Measurements from ENCODE around the gene SRGAP1. TPM values are rescaled to one million over a fixed set of nuclear protein-coding genes. Genes with fewer than 3 reads are reported as not detected.

SRGAP1 gene
- total and polyA plus RNA-seq, 8 donors, result 2.5 to 13.3 (median 7.5) TPM

GRCh38 chr12:64093689-64094088 is 249.2 kb downstream of the SRGAP1 start:
- no peak overlapping the region for H3K4me3 ChIP-seq
- DNase-seq (no peak), FAIRE-seq (no peak), ATAC-seq (no peak)
- intact Hi-C loops (cut with DNase I), result no loop called here
- H3K4me1 ChIP-seq, result peaks cover 6 to 22% (median 21%) of the 10 kb centered on the region in 3 donors
- 94% methylated on average over 3 of the region's 3 CpGs for WGBS, 2 donors
- H3K27ac ChIP-seq, result no peak overlapping the region
- no peaks in the 10 kb centered on the region for H3K27me3 ChIP-seq
- no peak for TF ChIP-seq CTCF (IDR thresholded peaks at IDR 0.05)
- H3K9me3 ChIP-seq, result no peaks in the 10 kb centered on the region
- H3K36me3 ChIP-seq, result no peaks in the 10 kb centered on the region

- Histone ChIP-seq H3K4me3 (no peak overlapping the region), H3K9me3 (no peaks in the 10 kb centered on the region), H3K27ac (peak overlapping the region in 2 of 4 donors; percentile 9 to 35), H3K27me3 (no peaks in the 10 kb centered on the region), H3K36me3 (no peaks in the 10 kb centered on the region), H3K4me1 (peaks cover 0 to 11% (median 0%) of the 10 kb centered on the region in 3 donors)
- DNase-seq (no peak), ATAC-seq (peak in 2 of 4 donors; percentile 45 to 56), FAIRE-seq (no peak)
- TF ChIP-seq CTCF (IDR thresholded peaks at IDR 0.05), result no peak
- intact Hi-C loops (cut with DNase I), result no loop called here
- WGBS, 2 donors, result 39% methylated on average over 4 of the region's 4 CpGs
Measured at GRCh38 chr12:64097366-64098105, 253.0 kb downstream of the SRGAP1 start.

GRCh38 chr12:64098709-64099354 is 254.3 kb downstream of the SRGAP1 start:
- intact Hi-C loops (cut with DNase I), result no loop called here
- DNase-seq, result peak in 2 of 6 donors; percentile 25 to 30
- no peaks in the 10 kb centered on the region for H3K27me3 ChIP-seq
- WGBS, 2 donors, result 48 to 61% methylated on average over 2 of the region's 2 CpGs
- H3K4me1 ChIP-seq, result peaks cover 0 to 11% (median 0%) of the 10 kb centered on the region in 3 donors
- ATAC-seq, result peak; percentile 43 to 68 (median 56)
- H3K36me3 ChIP-seq, result no peaks in the 10 kb centered on the region
- no peak for TF ChIP-seq CTCF (IDR thresholded peaks at IDR 0.05)
- H3K4me3 ChIP-seq, result no peak overlapping the region
- no peaks in the 10 kb centered on the region for H3K9me3 ChIP-seq
- FAIRE-seq, result no peak
- H3K27ac ChIP-seq, result no peak overlapping the region

GRCh38 chr12:64099397-64099796 is 254.9 kb downstream of the SRGAP1 start:
- H3K4me3 ChIP-seq, result no peak overlapping the region
- H3K36me3 ChIP-seq, result no peaks in the 10 kb centered on the region
- H3K27me3 ChIP-seq, result no peaks in the 10 kb centered on the region
- FAIRE-seq (no peak), DNase-seq (no peak), ATAC-seq (peak in 2 of 4 donors; percentile 42 to 46)
- no peak for TF ChIP-seq CTCF (IDR thresholded peaks at IDR 0.05)
- no peak overlapping the region for H3K27ac ChIP-seq
- intact Hi-C loops (cut with DNase I), result no loop called here
- H3K4me1 ChIP-seq, result peaks cover 0 to 11% (median 0%) of the 10 kb centered on the region in 3 donors
- WGBS, 2 donors, result 78 to 80% methylated on average over 5 of the region's 5 CpGs
- H3K9me3 ChIP-seq, result no peaks in the 10 kb centered on the region

- 91 to 96% methylated on average over 4 of the region's 4 CpGs for WGBS, 2 donors
Measured at GRCh38 chr12:64102339-64102738, 257.8 kb downstream of the SRGAP1 start.

More at GRCh38 chr12:64102339-64102738, 257.8 kb downstream of the SRGAP1 start:
- Histone ChIP-seq H3K27ac (no peak overlapping the region), H3K36me3 (no peaks in the 10 kb centered on the region), H3K9me3 (no peaks in the 10 kb centered on the region), H3K27me3 (no peaks in the 10 kb centered on the region), H3K4me3 (no peak overlapping the region), H3K4me1 (peaks cover 0 to 11% (median 0%) of the 10 kb centered on the region in 3 donors)
- ATAC-seq (no peak), DNase-seq (no peak), FAIRE-seq (no peak)
- TF ChIP-seq CTCF (IDR thresholded peaks at IDR 0.05), result no peak
- intact Hi-C loops (cut with DNase I), result no loop called here
